Measurements from ENCODE around the gene CHD2. TPM values are rescaled to one million over a fixed set of nuclear protein-coding genes. Genes with fewer than 3 reads are reported as not detected.

The CHD2 gene
- total RNA-seq, 4 donors from 2014 or later, result 26.9 to 55.5 (median 33.7) TPM

GRCh38 chr15:92970656-92971055 lies 70.5 kb downstream of the CHD2 start:
- ATAC-seq (no peak), DNase-seq (no peak)
- peak overlapping the region in 3 of 4 donors; percentile 24 to 61 (median 44) for H3K27ac ChIP-seq
- no peak for TF ChIP-seq CTCF (IDR thresholded peaks at IDR 0.05 in 4 of 5, conservative IDR thresholded peaks at IDR 0.05 in 1 of 5)
- no peak for TF ChIP-seq POLR2A (IDR thresholded peaks at IDR 0.05)
- H3K4me3 ChIP-seq, result no peak overlapping the region
- intact Hi-C loops (cut with DNase I; ENCODE audit: low total_unique reads), result no loop called here
- peaks cover 2 to 26% of the 10 kb centered on the region in 2 donors for H3K36me3 ChIP-seq
- H3K9me3 ChIP-seq, result no peaks in the 10 kb centered on the region
- in situ Hi-C loops (cut with MboI; ENCODE audit: low sequenced_read_pairs in 4 of 4), result no loop called here
- peaks cover 23 to 37% of the 10 kb centered on the region in 2 donors for H3K4me1 ChIP-seq
- no peaks in the 10 kb centered on the region for H3K27me3 ChIP-seq

GRCh38 chr15:92971081-92971480 lies 71.0 kb downstream of the CHD2 start:
- Histone ChIP-seq H3K4me3 (no peak overlapping the region), H3K4me1 (peaks cover 27 to 38% of the 10 kb centered on the region in 2 donors), H3K27ac (peak overlapping the region in 2 of 4 donors; percentile 44 to 61), H3K27me3 (no peaks in the 10 kb centered on the region), H3K9me3 (no peaks in the 10 kb centered on the region), H3K36me3 (peaks cover 2 to 26% of the 10 kb centered on the region in 2 donors)
- in situ Hi-C loops (cut with MboI; ENCODE audit: low sequenced_read_pairs in 4 of 4) (no loop called here), intact Hi-C loops (cut with DNase I; ENCODE audit: low total_unique reads) (no loop called here)
- TF ChIP-seq POLR2A (IDR thresholded peaks at IDR 0.05) (no peak), CTCF (IDR thresholded peaks at IDR 0.05 in 4 of 5, conservative IDR thresholded peaks at IDR 0.05 in 1 of 5) (no peak)
- ATAC-seq (no peak), DNase-seq (no peak)

GRCh38 chr15:92971713-92972112 lies 71.6 kb downstream of the CHD2 start:
- H3K4me3 ChIP-seq, result no peak overlapping the region
- in situ Hi-C loops (cut with MboI; ENCODE audit: low sequenced_read_pairs in 4 of 4) (no loop called here), intact Hi-C loops (cut with DNase I; ENCODE audit: low total_unique reads) (no loop called here)
- DNase-seq (no peak), ATAC-seq (no peak)
- peak overlapping the region in 3 of 4 donors; percentile 6 to 61 (median 32) for H3K27ac ChIP-seq
- TF ChIP-seq CTCF (IDR thresholded peaks at IDR 0.05 in 4 of 5, conservative IDR thresholded peaks at IDR 0.05 in 1 of 5) (no peak), POLR2A (IDR thresholded peaks at IDR 0.05) (no peak)
- H3K4me1 ChIP-seq, result peaks cover 31 to 45% of the 10 kb centered on the region in 2 donors
- no peaks in the 10 kb centered on the region for H3K27me3 ChIP-seq
- peaks cover 2 to 26% of the 10 kb centered on the region in 2 donors for H3K36me3 ChIP-seq
- H3K9me3 ChIP-seq, result no peaks in the 10 kb centered on the region

- Histone ChIP-seq H3K27ac (peak overlapping the region; percentile 78 to 92 (median 90)), H3K9me3 (no peaks in the 10 kb centered on the region), H3K36me3 (peaks cover 0 to 20% of the 10 kb centered on the region in 2 donors), H3K27me3 (no peaks in the 10 kb centered on the region), H3K4me1 (peaks cover 47 to 61% of the 10 kb centered on the region in 2 donors), H3K4me3 (peak overlapping the region; percentile 33 to 44 (median 36))
- TF ChIP-seq CTCF (IDR thresholded peaks at IDR 0.05 in 4 of 5, conservative IDR thresholded peaks at IDR 0.05 in 1 of 5), result no peak
- TF ChIP-seq POLR2A (IDR thresholded peaks at IDR 0.05), result peak in 1 of 2 donors; percentile 44
- intact Hi-C loops (cut with DNase I; ENCODE audit: low total_unique reads), result loop anchor here (1.0 kb wide), 1 partner anchor 170 kb away; no protein-coding TSS in a partner anchor
- in situ Hi-C loops (cut with MboI; ENCODE audit: low sequenced_read_pairs in 4 of 4), result no loop called here
- peak; percentile 90 to 93 for ATAC-seq
- DNase-seq, result peak; percentile 83 to 87
Measured at GRCh38 chr15:92974183-92974915, 74.2 kb downstream of the CHD2 start.
